Lung (tissue), 12 donors: ENCODE data around the gene CX3CL1. TPM values are rescaled to one million over a fixed set of nuclear protein-coding genes. Genes with fewer than 3 reads are reported as not detected.

Experiments used
- ATAC-seq: fragments of 200-7000 bp; cut with Tn5 transposase; one replicate; pipeline ENCODE4 v1.9.1; 2020; ENCODE audit warnings: moderate number of reproducible peaks; ENCODE audit not compliant: insufficient read depth, low FRiP score
- DNase-seq, 3 donors: peaks; one replicate each; pipeline ENCODE4 v3.0.0-alpha.2; 2013 to 2017
- H3K27ac ChIP-seq, 2 donors: one replicate each; pipeline ENCODE4 v1.5.1; 2013; ENCODE audit warnings: mild to moderate bottlenecking in 2 of 2, moderate library complexity in 2 of 2, control low read depth in 1 of 2, inconsistent platforms in 1 of 2, low read depth in 1 of 2, low read length in 1 of 2
- H3K27me3 ChIP-seq, 3 donors: one replicate each; pipeline ENCODE4 v1.5.1; 2013; ENCODE audit warnings: low read length in 2 of 3; ENCODE audit not compliant: control insufficient read depth in 3 of 3, insufficient read depth in 3 of 3
- H3K36me3 ChIP-seq, 4 donors: one replicate each; pipeline ENCODE4 v1.5.1; 2013; ENCODE audit warnings: low read length in 4 of 4, mild to moderate bottlenecking in 1 of 4, moderate library complexity in 1 of 4; ENCODE audit not compliant: control insufficient read depth in 4 of 4, insufficient read depth in 4 of 4
- H3K4me1 ChIP-seq, 5 donors: one replicate each; pipeline ENCODE4 v1.5.1; 2013; ENCODE audit warnings: low read length in 5 of 5, mild to moderate bottlenecking in 2 of 5, moderate library complexity in 1 of 5; ENCODE audit not compliant: control insufficient read depth in 5 of 5, insufficient read depth in 5 of 5
- H3K4me3 ChIP-seq: one replicate; pipeline ENCODE4 v1.5.1; 2013; ENCODE audit warnings: mild to moderate bottlenecking, control low read depth, moderate library complexity
- H3K9ac ChIP-seq, 2 donors: one replicate each; pipeline ENCODE4 v1.5.1; 2013; ENCODE audit warnings: low read length in 2 of 2, control low read depth in 1 of 2; ENCODE audit not compliant: insufficient read depth in 1 of 2
- H3K9me3 ChIP-seq, 4 donors: one replicate each; pipeline ENCODE4 v1.5.1; 2013; ENCODE audit warnings: low read length in 3 of 4, mild to moderate bottlenecking in 1 of 4, moderate library complexity in 1 of 4; ENCODE audit not compliant: control insufficient read depth in 4 of 4, insufficient read depth in 3 of 4
- WGBS, 2 donors: extraction: QIAGEN DNeasy Blood & Tissue Kit; methylation state at CpG; one replicate each; pipeline ENCODE4 v1.1.7; 2013; 5-methylcytosine and 5-hydroxymethylcytosine counted together
- polyA plus RNA-seq, 2 donors: library from polyadenylated mRNA; stranded (reverse); fragments of 200-250 nt; gene quantifications; one replicate each; pipeline ENCODE4 v1.2.1, GENCODE V29; 2013
- total RNA-seq, 2 donors: library from RNA; depleted of rRNA in 1 of 2; stranded (reverse); fragments of >200 nt in 1 of 2; gene quantifications; one replicate each; pipeline ENCODE4 v1.2.1, GENCODE V29; 2014 to 2021
- TF ChIP-seq, protein P1 (sequence below): IDR thresholded peaks from 2 replicates; pipeline ENCODE4 v1.5.1; 2012; ENCODE audit warnings: mild to moderate bottlenecking; ENCODE audit errors: control extremely low read depth, extremely low read depth
- donor health status: control.
- donor health status: control.
- donor health status: Bipolar disorder and iron deficiency.
- donor health status: healthy.
- donor health status: DM: yes; HTN: yes; CAD: no.

Gene CX3CL1
- total and polyA plus RNA-seq, 4 donors = 22.8 to 58.6 (median 31.7) TPM

DNA sequence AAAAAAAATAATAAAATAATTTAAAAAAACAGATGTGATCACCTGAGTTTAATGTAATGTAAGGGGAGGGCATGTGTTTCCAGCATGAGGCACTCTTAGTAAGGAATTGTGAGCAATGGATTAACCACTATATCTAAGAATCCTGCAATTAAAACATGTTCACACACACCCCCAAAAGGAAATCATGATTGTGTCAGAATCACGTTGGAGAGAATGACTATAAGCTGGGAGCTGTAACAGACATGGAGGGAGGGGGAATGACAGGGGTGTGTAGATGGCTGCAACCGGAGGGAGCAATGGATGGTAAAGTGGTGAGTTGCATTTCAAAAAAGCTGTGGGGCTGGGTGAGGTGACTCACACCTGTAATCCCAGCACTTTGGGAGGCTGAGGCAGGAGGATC lies 27.3 kb upstream of the CX3CL1 start:
- DNase-seq (no peak), ATAC-seq (no peak)
- Histone ChIP-seq H3K9ac (no peak overlapping the region), H3K27me3 (peaks cover 0 to 2% (median 0%) of the 10 kb centered on the region in 3 donors), H3K9me3 (no peaks in the 10 kb centered on the region), H3K36me3 (no peaks in the 10 kb centered on the region), H3K27ac (no peak overlapping the region), H3K4me3 (no peak overlapping the region), H3K4me1 (peaks cover 0 to 3% (median 0%) of the 10 kb centered on the region in 5 donors)
- 46 to 70% methylated on average over 2 of the region's 2 CpGs for WGBS, 2 donors
- TF ChIP-seq, protein P1, sequence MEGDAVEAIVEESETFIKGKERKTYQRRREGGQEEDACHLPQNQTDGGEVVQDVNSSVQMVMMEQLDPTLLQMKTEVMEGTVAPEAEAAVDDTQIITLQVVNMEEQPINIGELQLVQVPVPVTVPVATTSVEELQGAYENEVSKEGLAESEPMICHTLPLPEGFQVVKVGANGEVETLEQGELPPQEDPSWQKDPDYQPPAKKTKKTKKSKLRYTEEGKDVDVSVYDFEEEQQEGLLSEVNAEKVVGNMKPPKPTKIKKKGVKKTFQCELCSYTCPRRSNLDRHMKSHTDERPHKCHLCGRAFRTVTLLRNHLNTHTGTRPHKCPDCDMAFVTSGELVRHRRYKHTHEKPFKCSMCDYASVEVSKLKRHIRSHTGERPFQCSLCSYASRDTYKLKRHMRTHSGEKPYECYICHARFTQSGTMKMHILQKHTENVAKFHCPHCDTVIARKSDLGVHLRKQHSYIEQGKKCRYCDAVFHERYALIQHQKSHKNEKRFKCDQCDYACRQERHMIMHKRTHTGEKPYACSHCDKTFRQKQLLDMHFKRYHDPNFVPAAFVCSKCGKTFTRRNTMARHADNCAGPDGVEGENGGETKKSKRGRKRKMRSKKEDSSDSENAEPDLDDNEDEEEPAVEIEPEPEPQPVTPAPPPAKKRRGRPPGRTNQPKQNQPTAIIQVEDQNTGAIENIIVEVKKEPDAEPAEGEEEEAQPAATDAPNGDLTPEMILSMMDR = no peak

DNA sequence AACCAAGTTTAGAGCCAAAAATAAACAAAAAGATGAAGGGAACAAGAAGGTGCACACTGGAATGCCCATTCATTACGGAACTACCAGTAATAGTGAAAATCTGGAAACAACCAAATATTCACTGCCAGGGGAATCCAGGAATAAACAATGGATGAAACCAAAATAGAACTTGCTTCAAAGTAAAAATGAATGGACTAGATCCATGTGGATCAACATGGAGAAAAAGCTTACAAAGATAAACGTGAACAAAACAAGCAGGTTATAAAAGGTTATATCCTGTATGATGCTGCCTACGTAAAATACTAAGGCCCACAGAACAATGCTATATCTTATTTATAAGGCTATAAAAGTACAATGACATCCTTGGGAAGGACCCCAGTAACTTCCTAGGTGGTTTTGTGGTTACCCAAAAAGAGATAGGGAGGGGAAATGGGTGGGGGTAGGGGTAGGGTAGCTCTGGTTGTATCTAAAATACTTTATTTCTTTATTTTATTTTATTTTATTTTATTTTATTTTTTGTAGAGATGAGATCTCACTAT lies 26.6 kb upstream of the CX3CL1 start:
- Histone ChIP-seq H3K27me3 (peaks cover 0 to 2% (median 0%) of the 10 kb centered on the region in 3 donors), H3K4me1 (peaks cover 0 to 3% (median 0%) of the 10 kb centered on the region in 5 donors), H3K27ac (no peak overlapping the region), H3K36me3 (no peaks in the 10 kb centered on the region), H3K9ac (no peak overlapping the region), H3K4me3 (no peak overlapping the region), H3K9me3 (no peaks in the 10 kb centered on the region)
- no peak for DNase-seq
- ATAC-seq = no peak
- TF ChIP-seq, protein P1 = no peak
- 54 to 67% methylated on average over 3 of the region's 3 CpGs for WGBS, 2 donors

DNA sequence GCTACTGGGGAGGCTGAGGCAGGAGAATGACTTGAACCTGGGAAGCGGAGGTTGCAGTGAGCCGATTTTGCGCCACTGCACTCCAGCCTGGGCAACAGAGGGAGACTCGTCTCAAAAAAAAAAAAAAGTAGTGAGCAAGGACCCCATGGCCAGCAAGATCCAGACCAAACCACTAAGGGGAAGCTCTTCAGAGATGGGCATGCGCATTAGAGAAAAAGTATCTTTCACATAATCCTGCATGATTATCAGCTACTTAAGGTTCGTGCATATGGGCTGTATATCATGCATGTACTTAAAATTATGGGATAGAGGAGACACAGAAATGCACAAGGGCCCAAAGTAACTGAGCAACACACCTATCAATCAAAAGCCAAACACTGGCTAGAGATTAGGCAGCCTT lies 24.4 kb upstream of the CX3CL1 start:
- DNase-seq (no peak), ATAC-seq (no peak)
- Histone ChIP-seq H3K9ac (no peak overlapping the region), H3K27ac (no peak overlapping the region), H3K27me3 (peaks cover 0 to 2% (median 0%) of the 10 kb centered on the region in 3 donors), H3K36me3 (no peaks in the 10 kb centered on the region), H3K4me3 (no peak overlapping the region), H3K4me1 (no peaks in the 10 kb centered on the region), H3K9me3 (no peaks in the 10 kb centered on the region)
- 89 to 96% methylated on average over 6 of the region's 6 CpGs for WGBS, 2 donors
- TF ChIP-seq, protein P1 = no peak

DNA sequence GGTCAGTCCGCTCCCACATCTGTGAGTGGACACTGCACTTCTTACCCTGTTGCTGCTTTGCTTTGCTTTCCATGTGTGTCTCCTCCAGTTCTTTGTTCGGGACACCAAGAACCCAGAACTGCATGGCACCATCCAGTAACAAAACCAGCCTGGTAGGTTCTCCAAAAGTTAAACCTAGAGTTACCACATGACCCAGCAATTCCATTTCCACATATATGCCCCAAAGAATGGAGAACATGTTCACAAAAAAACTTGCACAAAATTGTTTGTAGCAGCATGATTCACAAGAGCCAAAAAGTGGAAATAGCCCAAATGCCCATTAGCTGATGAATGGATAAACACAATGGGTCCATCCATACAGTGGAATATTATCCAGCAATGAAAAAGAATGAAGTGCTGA lies 24.0 kb upstream of the CX3CL1 start:
- 69 to 98% methylated on average over 2 of the region's 2 CpGs for WGBS, 2 donors
- H3K9me3 ChIP-seq = no peaks in the 10 kb centered on the region

More for the DNA sequence above, 24.0 kb upstream of the CX3CL1 start:
- no peak overlapping the region for H3K4me3 ChIP-seq
- DNase-seq (no peak), ATAC-seq (no peak)
- no peaks in the 10 kb centered on the region for H3K36me3 ChIP-seq
- H3K27ac ChIP-seq = no peak overlapping the region
- no peak overlapping the region for H3K9ac ChIP-seq
- peaks cover 0 to 2% (median 0%) of the 10 kb centered on the region in 3 donors for H3K27me3 ChIP-seq
- no peaks in the 10 kb centered on the region for H3K4me1 ChIP-seq
- TF ChIP-seq, protein P1 = no peak
